ENCODE results near the gene ASB6. TPM values are rescaled to one million over a fixed set of nuclear protein-coding genes. Genes with fewer than 3 reads are reported as not detected.

Gene ASB6
- total RNA-seq, 1 donor from 2014 or later, result 18.1 TPM

DNA sequence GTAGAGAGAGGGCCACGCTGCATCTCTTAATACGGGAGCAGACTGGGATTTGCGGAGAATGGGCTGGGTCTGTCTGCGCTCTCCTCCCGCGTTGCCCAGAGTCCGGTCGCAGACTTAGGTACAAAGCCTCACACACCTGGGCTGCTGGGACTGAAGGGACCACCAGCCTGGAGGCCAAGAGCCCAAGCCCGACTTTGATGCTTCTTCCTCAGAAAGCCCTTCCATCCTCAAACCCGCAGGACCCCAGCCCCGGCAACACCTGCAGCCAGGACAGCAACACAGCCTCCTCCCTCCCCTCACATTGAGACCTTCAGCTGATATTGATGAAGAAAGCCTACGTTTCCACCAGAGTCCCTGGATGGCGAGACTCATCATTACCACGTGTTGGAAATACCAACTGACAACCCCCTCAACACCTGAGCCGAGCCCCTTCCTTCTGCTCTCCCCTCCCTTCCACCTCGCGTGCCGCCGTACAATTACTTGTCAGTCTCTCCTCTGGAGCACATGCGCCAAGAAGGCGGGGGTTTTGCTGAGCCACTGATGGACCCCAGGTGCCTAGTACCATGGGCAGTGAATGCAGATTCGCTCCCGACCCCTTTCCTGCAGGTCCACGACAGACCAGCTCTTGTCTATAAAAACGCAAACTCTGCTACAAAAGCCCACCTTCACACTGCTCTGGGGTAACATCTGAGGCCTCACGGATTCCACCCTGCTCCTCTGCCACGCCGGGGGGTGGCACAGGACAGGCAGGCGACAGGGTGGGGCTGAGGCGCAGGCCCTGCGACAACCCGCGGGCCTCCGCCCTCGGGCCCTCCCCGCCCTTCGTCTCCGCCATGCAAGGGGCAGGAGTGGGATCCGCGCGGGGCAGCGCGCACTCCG, 841 bp downstream of the ASB6 start:
- peak overlapping the region; percentile 82 for H3K4me3 Mint-ChIP-seq (ENCODE audit: unreplicated experiment)
- H3K27me3 Mint-ChIP-seq (ENCODE audit: unreplicated experiment), result no peaks in the 10 kb centered on the region
- H3K4me1 Mint-ChIP-seq (ENCODE audit: unreplicated experiment), result peaks cover 21% of the 10 kb centered on the region
- DNase-seq (ENCODE audit: extremely low spot score, unreplicated experiment), result no peak
- H3K9me3 Mint-ChIP-seq (ENCODE audit: unreplicated experiment), result no peaks in the 10 kb centered on the region
- no peak overlapping the region for H3K27ac Mint-ChIP-seq (ENCODE audit: unreplicated experiment)
- TF ChIP-seq, protein P1, sequence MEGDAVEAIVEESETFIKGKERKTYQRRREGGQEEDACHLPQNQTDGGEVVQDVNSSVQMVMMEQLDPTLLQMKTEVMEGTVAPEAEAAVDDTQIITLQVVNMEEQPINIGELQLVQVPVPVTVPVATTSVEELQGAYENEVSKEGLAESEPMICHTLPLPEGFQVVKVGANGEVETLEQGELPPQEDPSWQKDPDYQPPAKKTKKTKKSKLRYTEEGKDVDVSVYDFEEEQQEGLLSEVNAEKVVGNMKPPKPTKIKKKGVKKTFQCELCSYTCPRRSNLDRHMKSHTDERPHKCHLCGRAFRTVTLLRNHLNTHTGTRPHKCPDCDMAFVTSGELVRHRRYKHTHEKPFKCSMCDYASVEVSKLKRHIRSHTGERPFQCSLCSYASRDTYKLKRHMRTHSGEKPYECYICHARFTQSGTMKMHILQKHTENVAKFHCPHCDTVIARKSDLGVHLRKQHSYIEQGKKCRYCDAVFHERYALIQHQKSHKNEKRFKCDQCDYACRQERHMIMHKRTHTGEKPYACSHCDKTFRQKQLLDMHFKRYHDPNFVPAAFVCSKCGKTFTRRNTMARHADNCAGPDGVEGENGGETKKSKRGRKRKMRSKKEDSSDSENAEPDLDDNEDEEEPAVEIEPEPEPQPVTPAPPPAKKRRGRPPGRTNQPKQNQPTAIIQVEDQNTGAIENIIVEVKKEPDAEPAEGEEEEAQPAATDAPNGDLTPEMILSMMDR (IDR thresholded peaks at IDR 0.05), result no peak
- peaks cover 9% of the 10 kb centered on the region for H3K36me3 Mint-ChIP-seq (ENCODE audit: unreplicated experiment)

DNA sequence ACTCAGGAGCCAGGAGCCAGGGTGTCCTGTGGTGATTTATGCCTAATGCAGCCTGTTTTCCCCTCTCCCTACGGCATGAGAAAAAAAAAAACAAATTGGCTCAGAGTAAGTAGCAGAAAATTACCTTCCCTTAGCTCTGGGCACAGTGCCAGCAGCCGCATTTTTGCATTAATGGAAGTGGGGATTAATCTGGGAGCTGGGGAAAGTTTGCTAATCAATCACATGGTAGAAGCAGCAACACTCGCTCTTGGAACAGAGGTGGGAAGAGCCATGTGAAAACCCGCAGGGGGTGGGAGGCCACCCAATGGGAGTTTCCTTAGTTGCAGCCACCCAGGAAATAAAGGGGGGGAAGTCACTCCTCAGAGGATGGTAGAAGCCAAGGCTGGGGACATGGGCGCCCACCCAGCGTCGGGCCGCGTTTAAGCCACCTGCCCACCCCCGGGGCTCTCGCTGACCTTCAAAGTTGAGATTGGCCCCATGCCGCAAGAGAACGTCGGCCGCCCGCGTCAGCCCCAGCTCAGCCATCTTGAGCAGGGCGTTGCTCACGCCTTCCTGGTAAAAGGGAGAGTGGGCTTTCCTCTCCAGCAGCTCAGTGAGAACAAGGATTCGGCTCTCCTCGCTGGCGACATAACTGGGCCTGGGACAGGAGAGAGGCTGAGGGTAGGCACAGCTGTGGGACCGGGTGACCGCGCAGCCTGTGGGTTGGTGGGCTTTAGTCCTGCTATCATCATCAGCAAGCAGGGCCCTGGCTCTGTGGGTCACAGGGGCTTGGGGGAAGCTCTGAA, 1.7 kb downstream of the ASB6 start:
- no peaks in the 10 kb centered on the region for H3K9me3 Mint-ChIP-seq (ENCODE audit: unreplicated experiment)
- no peak for DNase-seq (ENCODE audit: extremely low spot score, unreplicated experiment)
- peaks cover 21% of the 10 kb centered on the region for H3K4me1 Mint-ChIP-seq (ENCODE audit: unreplicated experiment)
- H3K4me3 Mint-ChIP-seq (ENCODE audit: unreplicated experiment), result peak overlapping the region; percentile 82
- H3K27ac Mint-ChIP-seq (ENCODE audit: unreplicated experiment), result peak overlapping the region; percentile 47
- H3K27me3 Mint-ChIP-seq (ENCODE audit: unreplicated experiment), result no peaks in the 10 kb centered on the region
- H3K36me3 Mint-ChIP-seq (ENCODE audit: unreplicated experiment), result peaks cover 13% of the 10 kb centered on the region
- TF ChIP-seq, protein P1 (IDR thresholded peaks at IDR 0.05), result no peak

DNA sequence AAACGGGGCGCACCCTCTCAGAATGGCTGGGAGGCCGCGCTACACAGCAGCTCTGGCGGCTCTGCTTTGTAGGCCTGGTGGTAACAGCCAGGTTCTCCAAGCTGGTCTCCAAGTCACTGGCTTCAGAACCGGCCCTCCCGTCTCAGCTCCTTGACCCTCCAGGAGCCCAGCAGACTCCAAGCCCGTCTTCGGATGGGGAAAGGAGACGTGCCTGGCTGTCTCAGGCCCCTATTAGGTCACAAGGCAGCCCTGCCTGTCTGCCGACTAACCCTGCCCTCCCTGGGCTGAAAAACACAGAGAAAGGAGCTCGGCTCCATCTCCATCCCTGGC, 2.2 kb downstream of the ASB6 start:
- peaks cover 21% of the 10 kb centered on the region for H3K4me1 Mint-ChIP-seq (ENCODE audit: unreplicated experiment)
- H3K4me3 Mint-ChIP-seq (ENCODE audit: unreplicated experiment), result peak overlapping the region; percentile 82
- TF ChIP-seq, protein P1 (IDR thresholded peaks at IDR 0.05), result no peak
- DNase-seq (ENCODE audit: extremely low spot score, unreplicated experiment), result no peak
- no peaks in the 10 kb centered on the region for H3K9me3 Mint-ChIP-seq (ENCODE audit: unreplicated experiment)
- H3K36me3 Mint-ChIP-seq (ENCODE audit: unreplicated experiment), result peaks cover 19% of the 10 kb centered on the region
- no peaks in the 10 kb centered on the region for H3K27me3 Mint-ChIP-seq (ENCODE audit: unreplicated experiment)
- peak overlapping the region; percentile 47 for H3K27ac Mint-ChIP-seq (ENCODE audit: unreplicated experiment)

DNA sequence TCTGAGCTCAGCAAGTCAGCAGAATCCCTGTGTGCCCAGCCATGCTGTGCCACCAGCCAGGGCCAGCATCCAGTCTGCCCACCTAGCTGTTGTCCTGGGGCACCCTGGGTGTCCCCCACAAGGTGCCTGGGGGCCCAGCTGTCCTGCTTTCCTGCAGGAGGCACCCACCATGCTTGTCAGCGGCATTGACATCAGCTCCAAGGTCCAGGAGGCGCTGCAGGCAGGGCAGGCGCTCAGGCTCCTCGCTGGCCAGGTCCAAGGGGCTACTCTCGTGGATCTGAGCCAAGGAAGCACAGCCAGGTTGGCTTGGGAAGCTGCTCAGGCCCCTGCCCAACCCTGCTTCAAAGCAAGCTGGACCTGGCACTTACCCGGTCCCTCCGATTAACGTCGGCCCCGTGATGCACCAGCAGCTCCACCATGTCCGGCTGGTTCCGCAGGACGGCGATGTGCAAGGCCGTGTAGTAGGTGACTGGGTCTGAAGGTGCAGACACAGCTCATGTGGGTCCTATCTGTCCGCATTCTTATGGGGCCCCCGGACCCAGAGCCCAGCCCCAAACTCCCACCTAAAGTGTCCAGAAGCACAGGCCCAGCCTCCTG, 2.8 kb downstream of the ASB6 start:
- no peaks in the 10 kb centered on the region for H3K9me3 Mint-ChIP-seq (ENCODE audit: unreplicated experiment)
- peaks cover 20% of the 10 kb centered on the region for H3K36me3 Mint-ChIP-seq (ENCODE audit: unreplicated experiment)
- no peaks in the 10 kb centered on the region for H3K27me3 Mint-ChIP-seq (ENCODE audit: unreplicated experiment)
- no peak overlapping the region for H3K4me3 Mint-ChIP-seq (ENCODE audit: unreplicated experiment)
- no peak for DNase-seq (ENCODE audit: extremely low spot score, unreplicated experiment)
- TF ChIP-seq, protein P1 (IDR thresholded peaks at IDR 0.05), result no peak
- H3K4me1 Mint-ChIP-seq (ENCODE audit: unreplicated experiment), result peaks cover 21% of the 10 kb centered on the region
- H3K27ac Mint-ChIP-seq (ENCODE audit: unreplicated experiment), result no peak overlapping the region
